HG03354 (cell line): ENCODE data around the gene RPS6KB2.

Experiments
- ATAC-seq: cut with Tn5 transposase; IDR thresholded peaks from one replicate; pipeline ENCODE4 v1.9.1; 2021; ENCODE audit warnings: mild to moderate bottlenecking; ENCODE audit not compliant: unreplicated experiment, poor library complexity, severe bottlenecking

RPS6KB2 gene

DNA sequence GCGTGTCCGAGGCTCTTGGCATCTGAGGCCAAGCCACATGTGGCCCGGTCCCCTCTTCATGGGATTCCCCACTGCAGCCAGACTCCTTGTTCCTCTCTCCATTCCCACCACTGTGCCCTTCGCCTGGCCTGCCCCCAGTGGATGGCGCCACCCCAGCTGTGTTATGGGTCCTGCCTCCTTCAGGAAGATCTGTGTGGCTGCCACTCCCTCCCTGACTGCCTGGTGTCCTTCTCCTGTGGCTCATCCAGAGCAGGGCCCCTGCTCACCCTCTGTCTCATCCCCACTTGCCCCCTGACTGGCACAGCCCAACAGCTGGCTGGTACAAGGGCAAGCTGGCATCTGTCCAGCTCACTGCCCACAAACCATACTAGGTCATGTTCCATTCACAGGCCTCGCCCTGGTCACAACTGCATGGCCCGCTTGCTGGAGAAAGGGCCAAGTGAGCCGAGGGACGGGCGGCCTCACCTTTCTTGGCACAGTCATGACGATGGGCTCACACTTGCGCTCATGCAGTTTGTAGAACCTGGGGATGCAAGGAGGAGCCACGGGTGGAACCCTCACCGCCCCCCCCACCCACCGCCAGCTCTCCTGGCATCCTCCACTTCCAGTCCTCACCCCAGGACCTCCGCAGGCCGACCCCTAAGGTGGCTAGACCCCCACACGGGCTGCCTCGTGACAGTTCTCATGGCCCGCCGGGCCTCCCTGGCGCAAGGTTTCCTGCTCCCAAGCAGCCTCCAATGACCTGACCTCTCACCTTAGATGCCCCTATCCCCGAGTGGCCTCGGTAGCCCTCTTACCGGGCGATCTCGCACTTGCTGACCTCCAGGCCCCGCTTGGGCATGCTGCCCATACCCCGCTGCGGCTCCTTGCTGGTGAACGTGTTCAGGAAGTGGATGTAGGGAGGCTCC lies 11.3 kb downstream of the RPS6KB2 start:
- ATAC-seq, result no peak

DNA sequence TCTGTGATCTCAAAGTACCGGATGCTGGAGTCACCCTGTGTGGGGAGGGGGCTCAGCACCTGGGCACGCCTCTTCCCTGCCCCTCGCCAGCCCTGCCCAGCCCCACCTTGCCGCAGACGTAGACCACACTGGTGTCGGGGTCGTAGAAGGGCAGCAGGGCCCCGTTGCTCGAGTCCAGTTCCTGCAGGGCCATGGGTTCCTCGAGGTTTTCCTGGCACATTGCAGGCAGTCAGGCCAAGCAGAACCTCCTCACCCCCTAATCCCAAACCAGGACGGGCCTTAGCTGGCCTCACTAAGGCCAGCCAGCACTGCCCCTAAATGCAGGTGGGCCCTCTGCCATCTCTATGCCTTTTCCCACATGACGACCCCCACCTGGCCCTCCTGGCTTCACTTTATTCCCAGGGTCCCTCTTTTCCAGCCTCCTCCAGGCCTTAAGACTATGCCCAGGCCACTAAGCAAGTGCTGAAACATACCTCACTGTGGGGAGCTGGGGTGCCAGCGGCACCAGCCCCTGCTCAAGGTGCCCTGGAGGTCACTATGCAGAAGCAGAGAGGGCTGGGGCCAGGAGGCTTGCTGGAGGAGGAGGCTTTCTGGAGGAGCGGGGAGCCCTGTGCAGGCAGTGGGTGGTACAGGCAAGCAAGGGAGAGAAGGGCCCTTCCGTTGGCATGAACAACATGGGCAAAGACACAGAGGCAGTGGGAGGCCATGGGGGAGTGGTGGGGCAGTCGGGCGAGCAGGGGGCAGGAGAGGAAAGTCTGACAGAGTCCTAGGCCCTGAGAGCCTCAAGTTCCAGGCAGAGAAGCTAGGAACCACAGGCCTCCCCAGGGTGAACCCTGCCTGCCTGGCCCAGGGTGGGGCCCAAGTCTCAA lies 12.2 kb downstream of the RPS6KB2 start:
- ATAC-seq, result no peak

- no peak for ATAC-seq
Measured at GRCh38 chr11:67441098-67441563, 12.8 kb downstream of the RPS6KB2 start.

DNA sequence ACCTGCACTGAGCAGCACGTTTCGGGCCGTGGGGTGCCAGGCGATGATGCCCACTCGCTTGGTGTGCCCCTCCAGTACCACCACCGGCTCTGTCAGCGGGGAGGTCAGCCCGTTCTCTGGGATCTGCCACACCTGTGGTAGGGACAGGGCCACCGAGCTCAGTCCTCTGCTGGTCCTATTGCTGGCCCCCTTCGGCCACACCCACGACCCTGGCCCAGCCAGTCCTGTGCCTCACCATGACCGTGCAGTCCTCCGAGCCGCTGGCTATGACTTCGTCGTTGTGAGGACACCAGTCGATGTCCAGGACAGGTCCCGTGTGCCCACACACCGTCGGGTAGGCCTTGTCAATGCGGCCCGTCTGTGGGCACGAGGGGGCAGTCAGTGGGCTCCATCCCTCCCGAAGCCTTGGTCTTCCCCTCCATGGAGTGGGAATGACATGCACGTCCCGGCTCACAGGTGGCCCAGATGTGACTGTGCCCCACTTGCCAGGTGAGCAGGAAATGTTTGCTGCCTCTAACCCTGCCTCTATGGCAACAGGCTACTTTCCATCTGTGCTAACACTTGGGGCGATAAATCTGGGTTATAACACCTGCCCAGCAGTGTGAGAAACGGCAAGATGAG lies 13.5 kb downstream of the RPS6KB2 start:
- ATAC-seq, result no peak

GRCh38 chr11:67442504-67443404 lies 14.5 kb downstream of the RPS6KB2 start:
- ATAC-seq, result no peak

- ATAC-seq, result no peak
Measured at GRCh38 chr11:67445515-67445914, 17.2 kb downstream of the RPS6KB2 start.

DNA sequence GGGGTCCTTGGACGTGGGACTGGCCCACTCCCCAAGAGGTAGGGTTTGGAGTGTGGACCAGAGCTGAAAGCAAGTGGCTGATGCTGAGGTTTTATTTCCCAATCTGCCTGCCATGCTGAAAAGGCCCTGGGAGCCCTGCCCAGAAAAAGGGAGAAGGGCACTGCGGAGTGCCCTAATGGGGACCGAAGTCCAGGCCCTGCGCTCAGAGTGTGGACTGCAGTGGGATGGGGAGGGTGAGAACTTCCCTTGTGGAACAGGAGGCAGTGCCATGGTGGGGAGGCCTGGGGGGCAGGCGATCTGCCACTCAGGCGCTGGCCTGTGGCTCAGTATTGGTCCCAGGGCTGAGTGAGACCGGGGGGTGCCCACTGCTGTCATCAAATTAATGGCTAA lies 19.9 kb downstream of the RPS6KB2 start:
- no peak for ATAC-seq

DNA sequence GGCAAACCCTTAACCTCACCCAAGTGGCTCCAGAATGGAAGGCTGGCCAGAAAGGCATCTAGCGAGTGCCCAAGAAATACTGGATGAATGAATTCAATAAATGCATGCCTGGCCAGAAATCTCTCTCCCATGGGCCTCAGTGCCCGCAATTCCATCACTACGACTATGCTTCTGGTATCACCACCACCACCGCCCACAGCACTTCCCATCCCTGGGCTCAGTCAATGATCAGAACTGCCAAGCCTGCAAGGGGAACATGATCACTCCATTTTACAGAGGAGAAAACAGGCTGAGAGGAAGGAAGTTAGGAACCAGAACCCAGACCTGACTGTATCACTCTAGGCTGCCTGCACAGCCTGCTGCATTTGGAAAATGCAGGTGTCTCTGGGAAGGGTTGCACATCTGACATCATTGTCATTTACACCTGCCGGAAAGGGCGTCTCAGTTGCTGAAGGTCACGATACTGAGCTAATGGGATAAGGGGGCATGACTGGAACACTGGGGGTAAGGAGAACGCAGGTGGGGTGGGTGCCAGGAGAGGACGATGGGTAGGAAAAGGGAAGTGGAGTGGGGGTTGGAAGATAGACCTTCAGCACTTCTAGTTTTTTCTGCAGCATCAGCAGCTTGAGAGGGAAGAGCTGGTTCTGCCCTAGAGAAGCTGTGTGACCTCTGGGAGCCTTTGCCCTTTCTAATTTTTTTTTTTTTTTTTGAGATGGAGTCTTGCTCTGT lies 21.0 kb downstream of the RPS6KB2 start:
- ATAC-seq, result no peak

- ATAC-seq, result no peak
Measured at GRCh38 chr11:67450796-67451657, 22.7 kb downstream of the RPS6KB2 start.

DNA sequence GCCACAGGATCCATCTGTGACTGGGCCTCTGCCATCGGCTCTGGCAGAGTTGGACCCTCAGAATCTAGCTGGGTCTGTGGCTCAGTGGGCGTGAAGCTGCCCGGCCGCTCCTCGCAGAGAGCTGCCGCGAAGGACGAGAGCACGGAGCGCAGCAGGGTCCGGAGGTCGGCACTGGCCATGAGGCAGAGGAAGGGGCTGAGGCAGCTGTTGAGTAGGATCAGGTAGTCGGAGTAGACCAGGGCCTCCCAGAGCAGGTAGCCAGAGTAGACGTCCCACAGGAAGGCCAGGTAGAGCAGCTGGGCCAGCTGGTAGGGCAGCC lies 23.3 kb downstream of the RPS6KB2 start:
- no peak for ATAC-seq

GRCh38 chr11:67452141-67452952 lies 24.1 kb downstream of the RPS6KB2 start, which contains the start of gene GPR152:
Gene GPR152 (minus strand): TSS chr11:67452729. CDS start chr11:67452724, 5 bp downstream.
- no peak for ATAC-seq

GRCh38 chr11:67453816-67454732 lies 25.8 kb downstream of the RPS6KB2 start:
- no peak for ATAC-seq

GRCh38 chr11:67455054-67455453 lies 26.8 kb downstream of the RPS6KB2 start, which contains the start of gene CABP4:
Gene CABP4 (plus strand): TSS chr11:67455354. CDS start chr11:67455424, 70 bp downstream.
- no peak for ATAC-seq

DNA sequence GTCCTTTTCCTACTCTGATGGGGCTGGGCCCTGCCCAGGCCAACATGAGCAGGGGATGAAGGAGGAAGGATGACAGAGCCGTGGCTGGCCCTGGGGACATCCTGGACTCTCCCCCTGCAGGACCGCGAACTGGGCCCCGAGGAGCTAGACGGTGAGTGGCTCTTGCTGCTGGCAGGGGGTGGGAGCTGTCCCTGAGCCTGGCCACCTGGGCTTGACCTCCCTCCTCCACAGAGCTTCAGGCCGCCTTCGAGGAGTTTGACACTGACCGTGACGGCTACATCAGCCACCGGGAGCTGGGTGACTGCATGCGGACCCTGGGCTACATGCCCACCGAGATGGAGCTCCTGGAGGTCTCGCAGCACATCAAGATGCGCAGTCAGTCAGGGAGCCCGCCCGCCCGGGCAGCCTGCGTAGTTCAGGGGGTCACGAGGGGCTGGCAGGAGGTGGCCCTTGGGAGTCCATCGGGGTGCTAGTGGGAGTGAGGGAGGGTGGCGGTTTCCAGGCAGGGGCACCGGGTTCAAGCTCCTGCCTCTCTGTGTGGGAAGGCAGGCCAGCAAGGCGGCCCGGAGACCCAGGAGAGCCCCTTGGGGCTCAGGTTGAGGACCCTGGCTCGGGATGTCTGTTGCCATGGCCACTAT lies 27.9 kb downstream of the RPS6KB2 start:
- ATAC-seq, result no peak

GRCh38 chr11:67457453-67457852 lies 29.2 kb downstream of the RPS6KB2 start:
- ATAC-seq, result no peak
